Stimulated activated CD8-positive, alpha-beta memory T cell treated with anti-CD3 and anti-CD28 coated beads, Interleukin-15, amount 100 ng/mL, for 24 hours (primary cell): ENCODE results near the gene BAD.
A peak's percentile ranks its signal among the peaks of the same experiment; 100 is the strongest.

Source experiments
- DNase-seq: peaks from one replicate; pipeline ENCODE4 v3.0.0-alpha.2; 2020; ENCODE audit warnings: low read depth

Gene BAD

GRCh38 chr11:64243236-64243854 lies 41.1 kb downstream of the BAD start:
- no peak for DNase-seq

- no peak for DNase-seq
These were observed 42.7 kb downstream of the BAD start for GRCh38 chr11:64241491-64242374.

GRCh38 chr11:64241241-64241490 lies 43.3 kb downstream of the BAD start:
- peak; percentile 99 for DNase-seq

GRCh38 chr11:64240435-64241240 lies 43.8 kb downstream of the BAD start, which contains the start of gene FKBP2:
FKBP2 (plus strand) TSS chr11:64241095; CDS start chr11:64242388, 1,293 bp downstream.
- peak; percentile 96 for DNase-seq

GRCh38 chr11:64239662-64240434 lies 44.6 kb downstream of the BAD start:
- no peak for DNase-seq

GRCh38 chr11:64238999-64239398 lies 45.5 kb downstream of the BAD start:
- DNase-seq, result no peak

- DNase-seq, result no peak
These were observed 46.4 kb downstream of the BAD start for GRCh38 chr11:64238076-64238475.

- DNase-seq, result no peak
These were observed 46.9 kb downstream of the BAD start for GRCh38 chr11:64237484-64237951.

- no peak for DNase-seq
These were observed 48.9 kb downstream of the BAD start for GRCh38 chr11:64235437-64236161.

- no peak for DNase-seq
These were observed 49.7 kb downstream of the BAD start for GRCh38 chr11:64234647-64235379.

GRCh38 chr11:64233913-64234586 lies 50.4 kb downstream of the BAD start, which contains the start of gene VEGFB:
VEGFB (plus strand) TSS chr11:64234584; CDS start chr11:64234834, 250 bp downstream.
- peak; percentile 42 for DNase-seq

GRCh38 chr11:64232967-64233315 lies 51.5 kb downstream of the BAD start:
- no peak for DNase-seq

- DNase-seq, result no peak
These were observed 52.1 kb downstream of the BAD start for GRCh38 chr11:64232182-64232966.

- DNase-seq, result no peak
These were observed 52.9 kb downstream of the BAD start for GRCh38 chr11:64231546-64231945.

- no peak for DNase-seq
These were observed 53.5 kb downstream of the BAD start for GRCh38 chr11:64230985-64231365.

- peak; percentile 68 for DNase-seq
These were observed 54.1 kb downstream of the BAD start, which contains the start of gene DNAJC4 for GRCh38 chr11:64230171-64230984. DNAJC4 (plus strand) TSS chr11:64230548; CDS start chr11:64230855, 307 bp downstream.

GRCh38 chr11:64229744-64230170 lies 54.7 kb downstream of the BAD start:
- DNase-seq, result no peak
